Forelimb muscle (tissue), 1 donor: ENCODE results near the gene SLC35F5. TPM values are rescaled to one million over a fixed set of nuclear protein-coding genes. Genes with fewer than 3 reads are reported as not detected.
"Not testable (repeated sequence)": the region's sequence is repeated elsewhere in the genome, so short reads cannot be mapped to it uniquely, and the experiment has no call there.

ENCODE experiments used
- DNase-seq: peaks from one replicate; pipeline ENCODE4 v3.0.0-alpha.2; 2013; ENCODE audit warnings: low read depth
- polyA plus RNA-seq: library from polyadenylated mRNA; unstranded; fragments of 120-200 nt; gene quantifications from one replicate; pipeline ENCODE4 v1.2.1, GENCODE V29; 2013; ENCODE audit not compliant: insufficient read length

The SLC35F5 gene
- polyA plus RNA-seq, 1 donor = 56.5 TPM

- no peak for DNase-seq
Observed at GRCh38 chr2:113755835-113756354, 547 bp downstream of the SLC35F5 start.

GRCh38 chr2:113755035-113755834 lies 1.2 kb downstream of the SLC35F5 start:
- DNase-seq = no peak

- no peak for DNase-seq
Observed at GRCh38 chr2:113754160-113754559, 2.3 kb downstream of the SLC35F5 start.

DNA sequence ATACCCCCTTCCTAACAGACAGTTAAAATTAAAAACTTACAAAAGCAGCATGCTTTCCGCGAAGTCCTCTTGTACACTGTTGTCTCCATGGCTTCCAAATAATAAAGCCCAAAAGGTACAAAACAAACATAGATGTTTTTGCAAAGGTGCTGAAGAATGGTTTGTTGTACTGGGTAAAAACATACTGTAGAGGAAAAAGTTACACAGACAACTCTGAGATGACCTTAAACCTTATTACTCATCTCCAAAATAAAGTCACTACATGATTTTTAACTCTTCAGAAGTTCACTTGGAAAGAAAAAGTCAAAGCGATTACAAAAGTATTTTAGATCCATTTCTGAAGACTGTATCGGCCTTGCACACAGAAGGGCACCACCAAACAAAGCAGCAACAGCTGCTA lies 6.1 kb downstream of the SLC35F5 start:
- no peak for DNase-seq

- DNase-seq = no peak
Observed at GRCh38 chr2:113741091-113741490, 15.4 kb downstream of the SLC35F5 start.

GRCh38 chr2:113739849-113740248 lies 16.6 kb downstream of the SLC35F5 start:
- no peak for DNase-seq

- no peak for DNase-seq
Observed at GRCh38 chr2:113734185-113734584, 22.3 kb downstream of the SLC35F5 start.

GRCh38 chr2:113724010-113724409 lies 32.4 kb downstream of the SLC35F5 start:
- DNase-seq = no peak

DNA sequence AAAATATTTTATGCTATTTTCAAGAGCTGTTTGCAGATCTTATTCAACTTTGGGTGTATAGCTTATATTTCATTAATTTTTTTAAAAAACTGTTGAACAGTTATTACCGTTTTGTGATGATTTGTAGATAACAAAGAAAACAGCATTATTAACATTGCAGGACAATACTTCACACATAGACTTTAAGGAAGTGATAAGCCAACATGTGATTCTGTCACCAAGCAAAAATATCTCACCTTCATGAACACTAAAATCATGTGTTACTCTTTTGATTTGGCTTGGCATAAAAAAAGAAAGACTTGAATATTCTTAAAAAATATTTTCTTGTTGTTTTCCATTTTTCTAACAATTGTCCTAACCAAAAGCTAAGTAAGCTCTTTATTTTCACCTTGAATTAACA lies 33.0 kb downstream of the SLC35F5 start:
- no peak for DNase-seq

DNA sequence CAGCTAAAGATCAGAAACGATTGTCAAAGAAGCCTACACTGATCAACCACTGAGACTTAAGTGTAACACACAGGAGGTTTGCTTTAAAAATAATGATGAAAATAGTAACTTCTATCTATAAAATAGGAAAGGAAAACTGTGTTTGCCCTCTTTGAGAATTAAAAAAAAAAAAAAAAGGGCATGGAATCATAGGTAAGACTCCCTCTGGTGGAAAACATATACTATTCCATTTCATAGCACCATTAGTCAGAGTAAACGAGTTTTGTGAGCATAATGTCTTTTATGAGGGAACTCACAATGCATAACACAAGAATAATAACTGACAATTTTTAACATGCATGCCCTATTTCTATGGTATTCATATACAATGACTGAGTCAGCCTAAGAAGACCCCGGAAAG lies 36.3 kb downstream of the SLC35F5 start:
- no peak for DNase-seq

- DNase-seq = no peak
Observed at GRCh38 chr2:113716291-113716690, 40.2 kb downstream of the SLC35F5 start.

DNA sequence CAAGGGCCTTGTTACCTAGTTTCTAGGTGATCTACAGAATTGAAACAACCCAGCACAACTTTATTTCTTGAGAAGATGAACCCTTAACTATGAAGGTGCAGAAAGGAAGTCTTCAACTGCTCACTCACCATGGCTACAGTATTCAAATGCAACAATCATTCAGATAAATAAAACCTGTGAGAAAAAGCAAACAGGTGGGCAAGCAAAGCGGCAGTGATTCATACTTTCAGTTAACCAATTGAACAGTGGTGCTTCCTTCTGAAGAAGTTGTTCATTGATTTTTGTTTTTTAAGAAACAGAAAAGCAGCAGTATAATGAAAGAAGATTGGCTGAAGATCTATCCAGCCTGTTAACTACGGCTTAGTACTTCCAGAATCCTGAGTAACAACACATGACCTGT lies 43.5 kb downstream of the SLC35F5 start:
- no peak for DNase-seq

DNA sequence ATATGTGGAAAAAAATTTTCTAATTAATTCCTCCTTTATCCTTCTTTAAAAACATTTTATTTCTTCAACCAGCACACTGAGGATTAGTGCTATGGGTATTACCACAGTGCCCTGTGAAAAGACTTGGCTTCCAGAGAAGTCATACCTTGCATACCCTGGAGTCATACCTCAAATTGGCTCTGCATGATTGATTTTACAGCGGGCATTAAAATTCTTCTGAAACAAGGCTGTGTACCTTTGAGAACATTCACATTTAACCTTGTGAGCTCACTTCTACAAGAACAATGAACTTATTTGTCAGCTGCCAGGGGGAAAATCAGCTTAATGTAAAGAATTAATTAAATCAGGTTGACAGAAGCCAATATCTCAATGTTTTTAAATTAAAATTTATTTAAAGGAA lies 44.6 kb downstream of the SLC35F5 start:
- no peak for DNase-seq

GRCh38 chr2:113709022-113709421 lies 47.4 kb downstream of the SLC35F5 start:
- DNase-seq = no peak

DNA sequence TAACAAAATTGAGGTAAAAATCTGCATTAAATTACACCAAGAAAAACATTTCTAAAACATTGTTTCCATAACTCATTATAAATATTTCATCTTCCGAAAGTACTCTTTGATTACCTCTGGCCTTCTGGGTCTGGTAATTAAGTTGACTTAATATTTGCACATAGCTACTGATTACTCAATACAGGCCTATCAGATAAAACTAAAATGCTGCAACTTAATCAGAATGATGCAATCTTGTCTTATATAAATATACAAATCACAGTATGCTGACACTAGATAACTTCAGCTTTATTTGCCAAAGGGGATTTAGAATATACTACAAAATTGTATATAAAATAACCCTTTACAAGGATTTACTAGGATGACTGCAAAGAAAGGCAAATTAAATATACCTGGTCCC lies 49.3 kb downstream of the SLC35F5 start:
- DNase-seq = no peak

DNA sequence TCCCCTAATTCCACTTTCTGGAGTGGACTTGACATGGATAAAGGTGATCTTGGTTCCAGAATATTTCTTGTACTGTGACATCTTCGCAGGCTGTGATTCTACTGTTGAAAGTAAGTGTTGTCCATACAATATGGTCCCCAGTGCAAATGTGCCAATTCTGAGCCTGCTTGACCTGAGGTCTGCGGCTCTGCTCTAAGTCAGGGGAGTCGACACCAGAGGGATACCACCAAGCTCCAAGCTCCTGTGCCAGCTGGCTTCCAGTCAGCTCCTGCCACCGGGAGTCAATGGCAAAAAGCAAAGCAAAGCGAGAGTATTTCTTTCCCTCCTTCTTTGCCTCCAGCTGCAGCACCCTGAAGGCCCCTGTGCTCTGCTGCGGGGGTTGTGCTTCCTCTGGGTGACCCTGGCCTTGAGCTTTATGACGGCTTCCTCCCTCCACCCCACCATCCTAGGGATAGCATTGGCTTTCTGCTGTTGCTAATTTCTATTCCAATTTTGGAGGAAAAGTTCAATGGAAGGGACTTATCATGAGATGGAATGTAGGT lies 50.4 kb downstream of the SLC35F5 start:
- DNase-seq = no peak

DNA sequence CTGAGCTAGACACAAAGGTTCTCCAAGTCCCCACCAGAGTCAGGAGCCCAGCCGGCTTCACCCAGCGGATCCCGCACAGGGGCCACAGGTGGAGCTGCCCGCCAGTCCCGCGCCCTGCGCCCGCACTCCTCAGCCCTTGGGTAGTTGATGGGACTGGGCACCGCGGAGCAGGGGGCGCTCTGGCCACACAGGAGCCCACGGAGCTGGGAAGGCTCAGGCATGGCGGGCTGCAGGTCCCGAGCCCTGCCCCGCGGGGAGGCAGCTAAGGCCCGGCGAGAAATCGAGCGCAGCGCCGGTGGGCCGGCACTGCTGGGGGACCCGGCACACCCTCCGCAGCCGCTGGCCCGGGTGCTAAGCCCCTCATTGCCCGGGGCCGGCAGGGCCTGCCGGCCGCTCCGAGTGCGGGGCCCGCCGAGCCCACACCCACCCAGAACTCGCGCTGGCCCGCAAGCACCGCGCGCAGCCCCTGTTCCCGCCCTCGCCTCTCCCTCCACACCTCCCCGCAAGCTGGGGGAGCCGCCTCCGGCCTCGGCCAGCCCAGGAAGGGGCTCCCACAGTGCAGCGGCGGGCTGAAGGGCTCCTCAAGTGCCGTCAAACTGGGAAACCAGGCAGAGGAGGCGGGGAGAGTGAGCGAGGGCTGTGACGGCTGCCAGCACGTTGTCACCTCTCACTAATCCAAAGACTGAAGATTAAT lies 52.0 kb downstream of the SLC35F5 start:
- DNase-seq = not testable (repeated sequence)

DNA sequence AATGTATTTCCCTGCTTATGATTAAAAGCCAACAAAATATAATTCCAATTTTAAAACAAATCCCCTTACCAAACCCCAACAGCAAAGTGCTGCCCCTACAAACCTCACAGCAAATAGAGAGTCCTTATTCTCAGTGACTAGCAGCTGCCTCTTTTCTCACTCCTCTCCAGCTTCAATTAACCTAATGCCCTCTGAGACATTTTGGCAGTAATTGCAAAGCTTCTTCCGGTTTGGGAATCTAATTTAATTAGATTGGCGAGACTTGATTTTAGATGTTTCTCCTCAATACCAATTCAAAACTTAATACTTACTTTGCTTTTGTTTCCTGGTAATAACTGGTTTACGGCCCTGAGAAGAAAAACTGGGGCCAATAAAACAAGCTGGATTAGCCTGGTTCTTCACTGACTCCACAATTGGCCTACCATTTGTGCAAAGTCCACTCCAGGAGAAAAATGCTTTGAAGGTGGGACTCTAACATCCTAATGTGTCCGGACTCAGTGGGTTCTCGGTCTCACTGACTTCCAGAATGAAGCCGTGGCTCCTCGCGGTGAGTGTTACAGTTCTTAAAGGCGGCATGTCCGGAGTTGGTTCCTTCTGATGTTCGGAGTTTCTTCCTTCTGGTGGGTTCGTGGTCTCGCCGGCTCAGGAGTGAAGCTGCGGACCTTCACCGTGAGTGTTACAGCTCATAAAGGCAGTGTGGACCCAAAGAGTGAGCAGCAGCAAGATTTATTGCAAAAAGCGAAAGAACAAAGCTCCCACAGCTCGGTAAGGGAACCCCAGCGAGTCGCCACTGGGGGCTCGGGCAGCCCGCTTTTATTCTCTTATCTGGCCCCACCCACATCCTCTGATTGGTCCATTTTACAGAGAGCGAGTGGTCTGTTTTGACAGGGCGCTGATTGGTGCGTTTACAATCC lies 52.8 kb downstream of the SLC35F5 start:
- DNase-seq = no peak

- DNase-seq = no peak
Observed at GRCh38 chr2:113700186-113700841, 56.1 kb downstream of the SLC35F5 start.

GRCh38 chr2:113698892-113699447 lies 57.5 kb downstream of the SLC35F5 start:
- DNase-seq = no peak

DNA sequence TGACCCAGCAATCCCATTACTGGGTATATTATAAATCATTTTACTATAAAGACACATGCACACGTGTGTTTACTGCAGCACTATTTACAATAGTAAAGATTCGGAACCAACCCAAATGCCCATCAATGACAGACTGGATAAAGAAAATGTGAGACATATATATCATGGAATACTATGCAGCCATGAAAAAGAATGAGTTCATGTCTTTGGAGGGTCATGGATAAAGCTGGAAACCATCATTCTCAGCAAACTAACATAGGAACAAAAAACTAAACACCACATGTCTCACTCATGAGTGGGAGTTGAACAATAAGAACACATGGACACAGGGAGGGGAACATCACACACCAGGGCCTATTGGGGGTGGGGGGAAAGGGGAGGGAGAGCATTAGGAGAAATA lies 58.2 kb downstream of the SLC35F5 start:
- not testable (repeated sequence) for DNase-seq
